A204.1 (cell line): ENCODE data around the gene KCNK4.
"Not testable (repeated sequence)": the region's sequence is repeated elsewhere in the genome, so short reads cannot be mapped to it uniquely, and the experiment has no call there.

Source experiments
- FAIRE-seq: peaks from 2 replicates; lab custom pipeline; 2012; peaks lifted over from hg19 to GRCh38; lab: Jason Lieb, UNC

KCNK4 gene

DNA sequence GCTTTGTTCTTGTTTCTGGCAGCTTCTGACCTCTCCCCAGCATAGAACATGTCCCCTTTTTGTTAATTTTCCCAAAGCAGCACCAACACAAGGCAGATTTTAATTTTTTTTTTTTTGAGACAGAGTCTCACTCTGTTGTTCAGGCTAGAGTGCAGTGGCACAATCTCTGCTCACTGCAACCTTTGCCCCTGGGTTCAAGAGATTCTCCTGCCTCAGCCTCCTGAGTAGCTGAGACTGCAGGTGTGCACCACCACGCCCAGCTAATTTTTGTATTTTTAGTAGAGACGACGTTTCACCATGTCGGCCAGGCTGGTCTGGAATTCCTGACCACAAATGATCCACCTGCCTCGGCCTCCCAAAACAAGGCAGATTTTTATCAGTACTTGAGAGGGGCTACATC, 16.7 kb downstream of the KCNK4 start:
- not testable (repeated sequence) for FAIRE-seq

DNA sequence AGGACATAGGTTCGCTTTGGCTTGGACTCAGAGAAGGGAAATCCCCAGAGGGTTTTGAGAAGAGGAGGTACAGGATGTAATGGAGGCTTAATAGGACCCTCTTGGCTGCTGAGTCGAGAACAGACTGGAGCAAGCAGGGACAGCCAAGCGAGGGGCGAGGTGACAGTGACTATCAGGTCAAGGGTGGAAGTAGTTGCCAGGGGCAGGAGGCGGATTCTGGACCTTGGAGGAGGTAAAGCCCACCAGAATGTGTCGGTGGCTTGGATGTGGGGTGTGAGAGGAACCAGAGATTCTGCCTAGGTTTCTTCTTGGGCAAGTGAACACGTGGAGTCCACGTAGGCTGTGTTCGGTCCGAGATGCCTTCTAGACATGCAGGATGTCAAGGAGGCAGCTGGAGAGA, 21.8 kb downstream of the KCNK4 start:
- no peak for FAIRE-seq

- FAIRE-seq: no peak
Measured at GRCh38 chr11:64313491-64314145, 22.5 kb downstream of the KCNK4 start.

DNA sequence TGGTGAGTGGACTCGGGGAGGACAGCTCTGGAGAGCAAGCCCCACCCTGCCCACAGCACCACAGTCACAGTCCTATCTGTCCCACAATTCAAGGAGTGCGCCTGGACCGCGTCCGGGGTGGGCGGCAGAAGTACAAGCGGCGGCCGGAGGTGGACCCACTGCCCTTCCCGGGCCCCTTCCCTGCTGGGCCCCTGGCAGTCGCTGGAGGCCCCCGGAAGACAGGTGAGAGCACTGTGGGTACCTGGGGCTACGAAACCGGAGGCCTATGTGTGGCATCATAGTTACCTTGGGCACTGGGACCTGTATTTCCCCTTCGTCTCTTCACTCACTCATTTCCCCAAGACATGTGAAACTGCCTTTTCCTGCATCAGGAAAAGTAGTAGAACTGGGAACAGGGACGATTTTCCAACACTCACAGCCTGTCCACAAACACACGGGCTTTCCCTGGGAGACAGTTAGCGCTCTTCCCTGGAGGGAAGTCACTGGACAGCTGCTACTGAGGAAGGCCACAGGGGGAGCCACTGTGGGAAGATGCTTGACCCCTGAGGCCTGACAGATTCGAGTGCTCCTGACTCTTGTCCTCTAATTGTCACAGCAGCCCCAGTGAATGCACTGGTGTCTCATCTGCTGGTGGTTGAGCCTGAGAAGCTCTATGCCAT, 23.2 kb downstream of the KCNK4 start:
- FAIRE-seq: no peak

- no peak for FAIRE-seq
Measured at GRCh38 chr11:64314805-64315561, 23.9 kb downstream of the KCNK4 start.

GRCh38 chr11:64315667-64316526, 24.8 kb downstream of the KCNK4 start:
- FAIRE-seq: not testable (repeated sequence)

GRCh38 chr11:64316672-64317324, 25.7 kb downstream of the KCNK4 start:
- no peak for FAIRE-seq

DNA sequence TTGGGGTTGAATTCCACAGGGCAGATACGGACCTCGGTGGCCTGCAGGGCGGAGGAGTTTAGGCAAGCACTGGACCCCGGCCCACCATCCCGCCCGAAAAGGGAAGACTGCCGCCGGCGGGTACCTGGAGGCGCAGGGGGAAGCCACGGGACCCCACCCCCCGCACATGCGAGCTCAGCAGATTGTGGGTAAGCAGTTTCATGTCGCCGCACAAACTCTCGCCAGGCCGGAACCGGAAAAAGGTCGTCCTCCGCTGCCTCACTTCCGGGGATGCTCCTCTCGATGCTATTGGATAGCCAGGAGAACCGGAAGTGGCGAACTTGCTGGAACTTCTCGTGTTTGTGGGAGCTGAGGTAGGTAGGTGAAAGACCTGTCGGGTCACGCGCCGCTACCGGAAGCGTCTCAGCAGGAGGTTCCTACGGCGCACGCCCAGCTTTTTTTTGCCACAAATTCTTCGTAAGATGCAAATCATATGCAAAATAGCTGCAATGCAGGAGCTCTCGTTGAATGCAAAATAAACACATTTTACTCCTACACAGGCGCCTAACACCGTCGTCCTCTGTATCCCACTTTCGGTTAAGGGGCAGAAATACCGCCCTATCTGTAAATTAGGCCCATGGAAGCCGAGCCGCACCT, 26.3 kb downstream of the KCNK4 start, which contains the start of gene TRMT112:
TSS of gene TRMT112 (minus strand) at position 235 of the 636 bp plus-strand sequence. CDS start at position 202, 33 bp downstream.
- FAIRE-seq: peak; percentile 97

DNA sequence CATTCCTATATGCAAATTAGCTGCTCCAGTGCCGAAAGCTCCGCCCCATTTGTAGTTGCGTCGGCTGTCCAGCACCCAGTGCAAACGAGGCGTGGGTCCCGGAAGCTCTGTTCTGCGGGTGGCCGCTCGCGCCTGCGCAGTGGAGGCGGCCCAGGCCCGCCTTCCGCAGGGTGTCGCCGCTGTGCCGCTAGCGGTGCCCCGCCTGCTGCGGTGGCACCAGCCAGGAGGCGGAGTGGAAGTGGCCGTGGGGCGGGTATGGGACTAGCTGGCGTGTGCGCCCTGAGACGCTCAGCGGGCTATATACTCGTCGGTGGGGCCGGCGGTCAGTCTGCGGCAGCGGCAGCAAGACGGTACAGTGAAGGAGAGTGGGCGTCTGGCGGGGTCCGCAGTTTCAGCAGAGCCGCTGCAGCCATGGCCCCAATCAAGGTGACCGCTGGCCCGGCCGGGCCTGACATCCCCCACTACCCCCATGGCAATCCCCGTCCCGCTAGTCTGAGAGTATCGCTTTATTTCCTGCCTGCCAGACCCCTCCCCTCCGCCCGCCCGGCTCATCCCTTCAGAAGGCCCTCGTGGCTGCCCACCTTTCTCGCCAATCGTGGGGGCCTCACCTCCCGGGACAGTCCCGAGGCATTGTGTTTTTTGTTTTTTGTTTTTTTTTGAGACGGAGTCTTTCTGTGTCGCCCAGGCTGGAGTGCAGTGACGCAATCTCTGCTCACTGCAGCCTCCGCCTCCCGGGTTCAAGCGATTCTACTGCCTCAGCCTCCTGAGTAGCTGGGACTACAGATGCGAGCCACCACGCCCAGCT, 27.1 kb downstream of the KCNK4 start, which contains the start of gene PRDX5:
TSS of gene PRDX5 (plus strand) at position 161 of the 805 bp plus-strand sequence. CDS start at position 256, 95 bp downstream.
- peak; percentile 48 for FAIRE-seq

DNA sequence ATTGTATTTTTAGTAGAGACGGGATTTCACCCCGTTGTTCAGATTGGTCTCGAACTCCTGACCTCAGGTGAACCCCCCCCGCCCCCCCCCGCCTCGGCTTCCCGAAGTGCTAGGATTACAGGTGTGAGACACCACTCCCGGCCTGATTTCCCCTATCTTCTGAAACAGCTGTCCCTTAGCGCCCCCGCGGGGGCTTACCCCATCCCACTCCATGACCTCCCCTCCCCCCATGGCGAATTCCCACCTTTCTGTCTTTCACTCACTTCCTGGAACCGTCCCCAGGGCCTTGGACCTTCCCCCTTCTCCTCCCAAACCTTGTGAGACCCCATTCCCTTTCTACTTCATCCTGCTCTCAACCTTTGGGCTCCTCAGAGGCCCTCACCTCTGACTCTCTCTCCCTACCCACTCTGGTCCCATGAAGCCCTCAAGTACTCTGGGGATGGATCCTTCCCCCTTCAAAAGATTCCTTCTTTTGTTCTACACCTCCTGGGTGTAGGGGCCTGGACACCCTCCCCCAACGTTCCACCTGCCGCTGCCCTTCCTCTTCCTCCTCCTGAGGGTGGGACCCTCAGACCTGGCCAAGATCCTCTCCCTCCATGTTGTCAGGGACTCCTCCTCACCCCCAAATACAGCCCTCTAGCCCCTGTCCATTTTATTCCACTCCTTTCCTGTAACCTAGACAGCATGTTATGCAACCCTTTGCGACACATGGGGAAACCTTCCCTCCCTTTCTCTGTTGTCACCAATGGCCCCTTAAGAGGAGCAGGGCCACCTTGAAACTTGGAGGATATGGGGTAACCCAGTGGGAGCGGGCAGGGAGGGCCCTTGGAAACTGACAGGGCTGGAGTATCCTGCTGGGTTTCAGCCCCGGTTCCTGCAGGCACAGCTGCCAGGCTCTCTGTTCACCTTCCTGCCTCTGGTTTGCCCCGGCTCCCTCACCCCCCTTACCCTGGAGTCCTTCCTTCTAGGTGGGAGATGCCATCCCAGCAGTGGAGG, 28.0 kb downstream of the KCNK4 start:
- FAIRE-seq: no peak

- FAIRE-seq: no peak
Measured at GRCh38 chr11:64320556-64320955, 29.5 kb downstream of the KCNK4 start.

DNA sequence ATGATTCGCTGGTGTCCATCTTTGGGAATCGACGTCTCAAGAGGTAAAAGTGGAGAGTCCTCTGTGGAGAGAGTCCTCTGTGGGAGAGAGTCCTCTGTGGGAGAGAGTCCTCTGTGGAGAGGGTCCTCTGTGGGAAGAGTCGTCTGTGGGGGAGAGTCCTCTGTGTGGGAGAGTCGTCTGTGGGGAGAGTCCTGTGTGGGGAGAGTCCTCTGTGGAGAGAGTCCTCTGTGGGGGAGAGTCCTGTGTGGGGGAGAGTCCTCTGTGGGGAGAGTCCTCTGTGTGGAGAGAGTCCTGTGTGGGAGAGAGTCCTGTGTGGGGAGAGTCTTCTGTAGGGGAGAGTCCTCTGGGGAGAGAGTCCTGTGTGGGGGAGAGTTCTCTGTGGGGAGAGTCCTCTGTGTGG, 29.9 kb downstream of the KCNK4 start:
- FAIRE-seq: no peak

GRCh38 chr11:64321533-64321932, 30.4 kb downstream of the KCNK4 start:
- FAIRE-seq: no peak

- FAIRE-seq: no peak
Measured at GRCh38 chr11:64322925-64323260, 31.8 kb downstream of the KCNK4 start.

GRCh38 chr11:64323373-64323772, 32.3 kb downstream of the KCNK4 start:
- no peak for FAIRE-seq

GRCh38 chr11:64323984-64324383, 32.9 kb downstream of the KCNK4 start:
- not testable (repeated sequence) for FAIRE-seq

- FAIRE-seq: no peak
Measured at GRCh38 chr11:64324692-64325469, 33.8 kb downstream of the KCNK4 start.

DNA sequence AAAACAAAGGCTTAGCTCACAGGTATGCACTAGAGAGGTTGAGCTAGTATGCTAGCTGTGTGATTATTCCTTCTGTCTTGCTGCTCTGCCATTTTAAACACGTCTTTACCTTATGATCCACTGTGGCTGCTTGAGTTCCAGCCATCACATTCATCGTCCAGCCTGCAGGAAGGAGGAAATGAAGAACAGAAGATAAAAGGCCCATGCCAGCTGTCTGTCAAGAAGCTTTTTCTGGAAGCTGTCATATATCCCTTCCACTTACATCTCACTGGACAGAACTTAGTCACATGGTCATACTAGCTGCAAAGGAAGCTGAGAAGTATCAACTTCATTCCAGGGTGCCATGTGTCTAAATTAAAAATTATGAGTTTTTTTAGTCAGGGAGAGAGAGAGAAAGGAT, 36.3 kb downstream of the KCNK4 start:
- no peak for FAIRE-seq
